ENCODE measurements around the gene HSPA2. TPM values are rescaled to one million over a fixed set of nuclear protein-coding genes. Genes with fewer than 3 reads are reported as not detected.
A peak's percentile ranks its signal among the peaks of the same experiment; 100 is the strongest.

HSPA2 gene
- total and polyA plus RNA-seq, 2 of the 4 experiments (the other 2 are of a cell fraction) = 18.4 to 19.7 TPM

DNA sequence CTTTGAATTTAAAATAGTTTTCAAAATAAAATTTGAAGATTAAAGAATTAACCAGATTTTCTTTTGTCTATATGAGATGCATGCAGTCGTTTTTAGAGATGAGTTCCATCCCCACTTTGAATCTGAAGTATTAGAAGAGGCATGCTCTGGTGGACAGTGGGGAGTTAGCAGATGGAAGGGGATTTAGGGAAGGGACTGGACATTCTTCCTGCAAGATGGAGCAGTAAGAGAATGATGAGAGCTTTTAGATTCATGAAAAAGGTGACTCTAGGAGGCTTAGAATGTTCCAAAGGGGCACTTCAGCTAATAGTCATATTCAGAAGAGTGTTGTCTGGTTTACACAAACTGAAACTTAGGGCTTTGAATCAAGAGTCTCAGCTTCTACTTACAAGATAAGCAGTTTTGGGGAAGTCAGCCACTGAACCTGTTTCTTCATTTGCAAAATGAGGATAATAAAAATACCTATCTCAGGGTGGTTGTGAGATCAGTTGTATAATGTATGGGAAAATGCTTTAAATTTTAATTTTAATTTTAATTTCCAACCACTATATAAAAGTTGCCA lies 32.2 kb upstream of the HSPA2 start:
- Histone ChIP-seq H4K20me1 (ENCODE audit: insufficient read depth, low read length) (peaks cover 77% of the 10 kb centered on the region), H4K8ac (ENCODE audit: low read depth in 2 of 2, low read length in 2 of 2) (no peak overlapping the region), H3K4me1 (ENCODE audit: control insufficient read depth, insufficient read depth, low read length) (peaks cover 7% of the 10 kb centered on the region), H3K18ac (ENCODE audit: low read depth, low read length) (no peak overlapping the region), H3K4me3 (ENCODE audit: insufficient read depth, low read depth, low read length) (no peak overlapping the region), H2BK15ac (ENCODE audit: low read depth, low read length) (no peak overlapping the region), H2AK5ac (ENCODE audit: low read depth, low read length) (no peak overlapping the region), H3K36me3 (ENCODE audit: control insufficient read depth, insufficient read depth, low read length) (no peaks in the 10 kb centered on the region), H2BK5ac (ENCODE audit: low read depth, low read length, poor library complexity, severe bottlenecking) (no peak overlapping the region), H2AFZ (replicated peaks; ENCODE audit: low read length, poor library complexity) (no peak overlapping the region), H3K56ac (ENCODE audit: extremely low read depth, insufficient read depth, low read length) (no peak overlapping the region), H3K9ac (ENCODE audit: low read depth, low read length) (no peak overlapping the region), H3K14ac (replicated peaks; ENCODE audit: low read depth, low read length) (no peak overlapping the region), H3K9me1 (ENCODE audit: insufficient read depth, low read length) (peaks cover 12% of the 10 kb centered on the region), H3K23ac (ENCODE audit: low read depth, low read length) (peak overlapping the region; percentile 47; the same call in 1 of the 2 replicates), H2BK120ac (ENCODE audit: low read depth, low read length) (no peak overlapping the region), H2BK20ac (ENCODE audit: low read depth, low read length) (no peak overlapping the region), H3K4ac (ENCODE audit: low read depth, low read length) (no peak overlapping the region), H2AK9ac (replicated peaks; ENCODE audit: low read depth, low read length, poor library complexity) (no peak overlapping the region), H3K79me1 (ENCODE audit: low read depth in 1 of 2, low read length in 2 of 2) (peaks cover 0 to 58% of the 10 kb centered on the region in 2 experiments; a peak in 2 of 4 replicates), H3K4me2 (ENCODE audit: low read depth, low read length) (peak overlapping the region; percentile 45), H3K27ac (ENCODE audit: insufficient read depth, low read length) (no peak overlapping the region), H4K91ac (ENCODE audit: insufficient read depth, low read depth, low read length) (no peak overlapping the region), H4K5ac (ENCODE audit: low read depth, low read length) (no peak overlapping the region), H3K9me3 (ENCODE audit: control insufficient read depth, insufficient read depth, low read length) (no peaks in the 10 kb centered on the region), H3K27me3 (ENCODE audit: control insufficient read depth, insufficient read depth, low read length) (no peaks in the 10 kb centered on the region)
- BruUV-seq (replicated peaks) = no TSS peak
- no peak for ATAC-seq (ENCODE audit: low read depth)
- WGBS, 2 experiments (ENCODE audit: extremely low coverage in 2 of 2, insufficient read length in 1 of 2) = no CpG with 5 or more reads among the region's 1 CpG
- CTCF ChIA-PET = interaction anchor here (0.7 kb wide), 1 partner anchor 129 kb away, joined by 3 read pairs; no protein-coding TSS in a partner anchor
- POLR2A ChIA-PET (ENCODE audit: unreplicated experiment) = interaction anchor here (1.0 kb wide), 1 partner anchor 32 kb away, joined by 3 read pairs; the partner anchor contains the start of gene HSPA2
- intact Hi-C loops (cut with micrococcal nuclease) = no loop called here
- dilution Hi-C loops (cut with HindIII; ENCODE audit: low sequenced_read_pairs, unreplicated experiment) = no loop called here
- in situ Hi-C loops (cut with MboI; ENCODE audit: low sequenced_read_pairs) = no loop called here
- no peak for DNase-seq
- TF ChIP-seq FOS (IDR thresholded peaks at IDR 0.05; ENCODE audit: low read depth, low read length) (no peak), NFE2L2 (IDR thresholded peaks at IDR 0.05; ENCODE audit: low read depth, low read length) (no peak), MAFK (IDR thresholded peaks at IDR 0.05; ENCODE audit: low read depth, low read length) (no peak), MXI1 (IDR thresholded peaks at IDR 0.05; ENCODE audit: borderline replicate concordance, low read depth, low read length) (no peak), CEBPB (IDR thresholded peaks at IDR 0.05; ENCODE audit: low read depth, low read length) (no peak)
